CMK (cell line): Measurements from ENCODE around the gene SLC8A1.

Experiments used
- DNase-seq: peaks from one replicate; pipeline ENCODE4 v3.0.0-alpha.2; 2010; ENCODE audit warnings: low read depth

Gene SLC8A1

GRCh38 chr2:40421631-40422297, 30.1 kb downstream of the SLC8A1 start:
- DNase-seq = no peak

- DNase-seq = no peak
These were observed 31.4 kb downstream of the SLC8A1 start for GRCh38 chr2:40420478-40420877.

GRCh38 chr2:40419364-40419762, 32.5 kb downstream of the SLC8A1 start:
- DNase-seq = no peak

GRCh38 chr2:40418614-40419363, 33.1 kb downstream of the SLC8A1 start:
- no peak for DNase-seq

- DNase-seq = no peak
These were observed 35.4 kb downstream of the SLC8A1 start for GRCh38 chr2:40416486-40416885.

GRCh38 chr2:40415391-40415790, 36.5 kb downstream of the SLC8A1 start:
- no peak for DNase-seq

- no peak for DNase-seq
These were observed 39.4 kb downstream of the SLC8A1 start for GRCh38 chr2:40412456-40412855.

- no peak for DNase-seq
These were observed 41.2 kb downstream of the SLC8A1 start for GRCh38 chr2:40410695-40411094.

- DNase-seq = no peak
These were observed 42.2 kb downstream of the SLC8A1 start for GRCh38 chr2:40409734-40410133.

GRCh38 chr2:40406485-40407289, 45.2 kb downstream of the SLC8A1 start:
- DNase-seq = no peak

GRCh38 chr2:40405465-40405864, 46.4 kb downstream of the SLC8A1 start:
- DNase-seq = no peak

GRCh38 chr2:40404517-40404916, 47.4 kb downstream of the SLC8A1 start:
- no peak for DNase-seq

- DNase-seq = no peak
These were observed 48.6 kb downstream of the SLC8A1 start for GRCh38 chr2:40403233-40403836.

- no peak for DNase-seq
These were observed 50.0 kb downstream of the SLC8A1 start for GRCh38 chr2:40401896-40402295.

- no peak for DNase-seq
These were observed 51.4 kb downstream of the SLC8A1 start for GRCh38 chr2:40400336-40400953.

GRCh38 chr2:40397765-40398164, 54.1 kb downstream of the SLC8A1 start:
- DNase-seq = no peak

GRCh38 chr2:40396124-40396523, 55.8 kb downstream of the SLC8A1 start:
- no peak for DNase-seq

- DNase-seq = no peak
These were observed 56.5 kb downstream of the SLC8A1 start for GRCh38 chr2:40395169-40396073.

GRCh38 chr2:40394597-40394996, 57.3 kb downstream of the SLC8A1 start:
- no peak for DNase-seq

- DNase-seq = no peak
These were observed 57.9 kb downstream of the SLC8A1 start for GRCh38 chr2:40394031-40394430.

- DNase-seq = no peak
These were observed 63.7 kb downstream of the SLC8A1 start for GRCh38 chr2:40388161-40388560.
